ENCODE results near the gene GRIK2.

Gene GRIK2

DNA sequence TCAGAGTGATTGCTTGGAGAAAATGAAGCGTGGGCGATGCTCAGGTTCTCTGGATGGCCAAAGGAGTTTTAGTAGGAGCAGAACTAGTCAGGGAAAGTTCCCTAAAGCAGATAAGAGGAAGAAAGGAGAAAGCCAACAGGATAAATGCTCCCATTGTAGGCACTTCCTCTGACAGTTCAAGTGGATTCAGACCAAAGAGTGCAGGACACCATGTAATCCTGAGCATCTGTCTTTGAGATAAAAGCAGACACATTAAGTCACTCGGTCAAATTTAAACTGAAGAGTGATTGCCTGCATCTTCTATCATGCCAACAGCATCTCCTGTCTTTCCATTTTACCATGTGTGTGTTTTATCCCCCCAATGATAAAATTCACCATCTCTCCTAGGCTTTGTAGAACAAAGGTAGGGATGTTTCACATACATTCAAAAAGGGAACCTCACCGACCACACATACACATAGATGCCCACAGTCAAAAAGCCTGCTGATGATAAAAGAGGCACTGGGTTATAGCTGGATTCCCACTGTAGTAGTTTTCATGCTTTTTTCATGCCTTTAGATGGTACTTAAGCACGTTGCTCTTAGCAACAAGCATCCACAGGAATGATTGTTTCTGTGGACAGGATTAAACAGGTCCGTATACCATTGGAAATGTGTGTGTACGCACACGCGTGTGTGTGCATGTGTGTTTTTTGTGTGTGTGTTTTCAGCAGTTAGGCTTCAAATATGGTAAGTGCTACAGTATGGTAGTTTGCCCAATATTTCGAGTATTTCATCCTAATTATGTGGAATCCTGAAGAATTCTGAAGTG is 7.0 kb downstream of the GRIK2 start:
- DNase-seq = no peak

DNA sequence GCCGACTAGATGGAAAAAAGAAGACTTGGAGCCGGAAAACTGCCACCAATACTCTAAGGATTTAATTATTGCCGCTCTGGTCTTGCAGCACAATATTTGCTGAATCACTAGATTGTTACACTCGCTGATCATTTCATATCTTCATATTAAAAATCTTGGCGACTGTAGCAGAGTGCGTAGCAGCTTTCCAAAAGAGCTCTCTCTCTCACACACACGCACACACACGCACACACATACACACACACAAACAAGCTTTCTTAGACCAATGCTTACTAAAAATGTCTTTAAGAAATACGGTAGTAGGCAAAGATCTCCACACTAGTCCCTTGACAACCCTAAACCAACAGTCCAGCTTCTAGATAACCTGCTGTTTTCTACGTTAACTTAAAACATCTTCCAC is 7.7 kb downstream of the GRIK2 start:
- no peak for DNase-seq

DNA sequence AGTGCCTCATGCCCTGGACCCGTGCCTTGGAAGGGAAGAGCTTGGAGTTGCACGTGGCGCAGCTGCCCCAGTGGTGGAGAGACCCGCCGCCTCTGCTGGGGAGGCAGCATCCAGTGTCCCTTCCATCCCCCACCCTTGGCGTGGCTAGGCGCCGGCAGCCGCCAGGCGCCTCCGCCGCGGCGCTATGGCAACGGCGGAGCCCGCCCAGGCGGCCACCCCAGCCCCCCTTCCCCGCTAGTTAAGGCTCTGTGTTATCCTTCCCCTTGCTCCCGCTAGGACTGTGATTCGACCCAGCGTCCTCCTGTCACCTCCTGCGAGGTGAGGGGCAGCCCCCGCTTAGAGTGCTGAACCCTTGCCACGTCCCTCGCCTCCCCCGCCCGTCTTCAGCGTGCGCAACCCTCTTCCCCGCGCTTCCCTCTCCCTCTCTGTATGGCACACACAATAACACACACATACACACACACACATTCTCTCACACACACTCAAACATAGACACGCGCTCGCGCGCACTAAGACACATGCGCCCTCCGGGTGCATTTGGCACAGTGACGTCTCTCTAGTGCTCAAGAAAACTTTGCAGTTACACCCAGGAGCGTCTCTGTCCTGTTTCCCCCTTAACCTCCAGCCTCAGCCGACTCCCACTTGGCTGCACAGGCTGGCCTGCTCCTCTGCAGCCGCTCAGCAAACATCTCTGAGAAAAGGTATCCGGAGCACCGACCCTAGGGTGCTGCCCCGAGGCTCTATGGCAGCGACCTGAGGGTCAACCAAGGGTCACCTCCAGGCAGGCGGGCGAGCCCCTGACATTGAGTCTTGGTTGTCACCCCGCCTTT is 8.5 kb downstream of the GRIK2 start:
- no peak for DNase-seq

DNA sequence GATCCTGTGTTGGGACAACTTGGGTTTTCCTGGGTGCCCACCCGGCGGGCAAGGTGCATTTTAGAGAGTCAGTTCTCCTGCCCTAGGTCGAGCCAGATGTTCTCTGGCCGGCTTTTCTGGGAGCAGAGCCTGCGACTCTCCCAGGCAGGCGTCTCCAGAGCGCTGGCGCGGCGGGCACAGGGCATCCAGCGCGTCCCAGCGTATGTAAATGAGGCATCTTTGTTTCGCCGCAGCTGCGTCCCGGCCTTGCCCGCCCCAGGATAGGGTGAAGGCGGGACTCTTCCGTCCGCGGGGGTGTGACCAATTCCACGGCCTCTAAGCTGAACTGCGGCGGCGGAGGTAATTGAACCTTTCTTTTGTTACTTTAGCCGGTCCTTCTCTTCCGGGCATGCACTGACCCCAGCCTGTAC is 9.1 kb downstream of the GRIK2 start:
- no peak for DNase-seq

DNA sequence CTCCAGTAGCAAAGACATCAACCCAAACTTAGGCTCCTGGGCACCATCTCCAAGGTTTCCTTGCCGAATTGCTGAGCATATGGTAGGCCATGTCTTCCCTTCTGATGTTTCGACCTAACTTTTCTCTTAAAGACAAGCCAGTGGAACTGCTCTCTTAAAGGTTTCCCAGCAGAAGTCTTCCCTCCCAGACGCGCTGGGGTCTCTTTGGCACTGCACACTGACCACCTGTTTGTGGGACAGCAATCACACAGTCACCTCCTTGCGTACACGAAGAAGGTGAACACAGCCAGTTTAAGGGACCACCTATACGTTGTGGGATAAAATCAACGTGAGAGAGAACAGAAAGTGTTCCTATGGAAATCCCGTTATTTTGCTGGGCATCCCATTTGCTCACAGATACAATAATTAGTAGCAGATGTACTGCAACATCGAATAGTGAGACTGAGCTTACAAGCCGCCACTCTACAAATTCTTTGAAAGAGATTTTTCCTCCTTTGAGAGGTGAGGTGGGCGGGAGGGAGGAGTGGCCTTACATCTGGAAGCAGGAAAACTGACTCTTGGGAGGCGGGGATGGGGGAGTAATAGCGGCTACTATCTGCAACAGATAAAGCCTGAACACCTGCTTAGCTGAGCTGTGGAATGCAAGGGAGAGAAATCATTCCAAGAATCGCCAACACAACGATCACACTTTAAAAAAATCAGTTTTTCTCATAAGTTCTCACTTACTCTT is 9.9 kb downstream of the GRIK2 start:
- DNase-seq = no peak

DNA sequence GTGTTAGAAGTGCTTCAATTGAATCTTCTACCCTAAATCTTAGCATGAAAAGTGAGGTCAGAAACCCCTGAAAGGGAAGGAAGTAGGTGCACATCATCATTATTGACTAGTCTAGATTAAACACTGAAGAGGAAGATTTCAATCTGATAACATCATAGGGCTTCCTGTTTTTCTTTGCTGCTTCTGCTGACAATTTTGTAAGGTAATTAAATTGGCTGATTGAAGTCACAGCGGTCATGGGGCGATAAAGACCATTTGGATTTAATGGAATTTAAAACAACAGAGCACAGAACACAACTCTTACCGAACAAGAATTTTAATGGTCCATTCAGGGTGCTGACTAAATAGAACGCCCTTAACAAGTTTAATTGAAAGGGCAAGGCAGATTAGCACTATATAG is 11.3 kb downstream of the GRIK2 start:
- no peak for DNase-seq

DNA sequence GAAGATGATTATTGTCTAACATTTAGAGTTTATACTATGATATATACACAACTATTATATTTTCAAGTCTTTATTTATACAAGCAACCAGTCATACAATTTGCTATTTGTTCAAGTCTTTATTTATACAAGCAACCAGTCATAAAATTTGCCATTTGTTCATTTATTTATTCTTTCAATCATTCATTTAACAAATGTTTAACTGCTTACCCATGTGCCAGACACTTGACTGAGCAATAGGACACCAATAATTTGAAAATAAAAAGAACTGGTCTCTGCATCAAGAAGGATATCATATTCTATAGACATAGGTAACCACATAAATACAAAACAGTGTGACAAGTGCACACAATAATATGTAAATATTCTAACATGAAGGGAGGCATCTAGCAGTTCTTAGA is 20.3 kb downstream of the GRIK2 start:
- no peak for DNase-seq

DNA sequence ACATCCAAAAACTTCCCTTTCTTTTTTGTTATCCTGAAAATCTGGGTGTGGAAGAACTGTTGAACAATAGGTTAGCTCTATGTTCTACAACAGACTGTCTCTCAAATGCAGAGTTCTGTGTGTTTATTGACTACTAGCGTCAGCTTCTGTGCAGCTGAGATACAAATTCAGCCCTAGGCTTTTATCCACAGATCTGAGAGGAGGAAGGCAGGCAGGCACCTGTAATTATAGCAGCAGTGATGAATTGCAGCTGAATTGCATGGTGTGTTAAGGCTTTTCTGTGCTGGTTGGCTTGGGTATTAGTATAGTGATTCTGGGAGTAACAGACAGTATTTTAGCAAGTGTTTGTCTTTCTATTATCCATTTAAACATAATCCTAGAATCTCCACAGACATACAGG is 24.4 kb downstream of the GRIK2 start:
- DNase-seq = no peak

DNA sequence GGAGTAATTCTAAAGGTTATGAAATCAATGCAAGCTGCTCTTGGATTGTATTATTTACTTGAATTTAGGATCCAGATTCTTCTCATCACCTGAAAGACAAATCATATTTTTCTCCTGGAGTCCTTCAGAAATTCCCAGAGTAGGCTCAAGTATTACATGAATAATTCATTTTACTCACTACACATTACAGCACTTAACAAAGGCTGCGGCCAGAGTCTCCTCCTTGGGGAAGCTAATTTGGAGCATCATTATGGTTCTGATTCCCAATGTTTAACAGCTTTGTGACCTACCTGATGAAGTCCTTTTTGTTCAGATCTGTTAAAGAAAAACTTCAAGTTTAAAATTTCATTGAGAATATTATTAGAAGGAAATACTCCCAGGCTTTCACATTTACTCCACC is 28.7 kb downstream of the GRIK2 start:
- no peak for DNase-seq

DNA sequence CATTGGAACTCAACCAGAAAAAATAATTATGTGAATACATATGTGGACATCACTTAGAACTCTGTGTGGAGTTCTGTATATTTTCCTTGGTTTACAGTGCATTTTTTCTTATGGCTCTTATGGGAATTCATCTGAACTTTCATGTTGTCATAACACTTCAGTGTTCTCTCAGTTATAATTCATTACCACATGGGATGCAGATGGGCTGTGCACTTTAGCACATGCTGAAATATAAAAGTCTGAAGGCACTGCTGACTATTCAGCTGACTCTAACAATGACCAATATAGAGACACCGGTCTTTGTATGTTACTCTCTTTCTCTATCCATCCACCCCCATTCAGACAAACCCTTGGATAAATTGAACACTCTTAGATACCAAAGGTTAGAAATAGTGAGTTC is 29.3 kb downstream of the GRIK2 start:
- DNase-seq = no peak

DNA sequence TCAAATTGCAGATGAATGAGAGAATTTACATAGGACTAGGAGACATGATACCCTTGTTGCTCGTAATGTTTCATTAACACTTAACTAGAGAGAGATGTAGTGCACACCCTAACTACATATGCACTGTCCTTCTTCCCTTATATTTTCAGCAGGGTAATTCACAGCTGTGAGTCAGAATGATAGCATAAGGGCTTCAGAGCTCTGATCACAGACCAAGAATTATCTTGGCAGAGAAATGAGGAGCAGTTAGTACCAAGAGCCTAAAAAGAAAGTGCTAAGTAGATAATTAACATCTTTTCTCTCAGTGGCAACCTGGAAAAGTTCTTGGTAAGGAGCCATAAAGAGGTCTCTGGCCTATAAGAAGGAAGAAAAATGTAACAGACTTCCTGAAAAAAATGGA is 35.8 kb downstream of the GRIK2 start:
- no peak for DNase-seq

DNA sequence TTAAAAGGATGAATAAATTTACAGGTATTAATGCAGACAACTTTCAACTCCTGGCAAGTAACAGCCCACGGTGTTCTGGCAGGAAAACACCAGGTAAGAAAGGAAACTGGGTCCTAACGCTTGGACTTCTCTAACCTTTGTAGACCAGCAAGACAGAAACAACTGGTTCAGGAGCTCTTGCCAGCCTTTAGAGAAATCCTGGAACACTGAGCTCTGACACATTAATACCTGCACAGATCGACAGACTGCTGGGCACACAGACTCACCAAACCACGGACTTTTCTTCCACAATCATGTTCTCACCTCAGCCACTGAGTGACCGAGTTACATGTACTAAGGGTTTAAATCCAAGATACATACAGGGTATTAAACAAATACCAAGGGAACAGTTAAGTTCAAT is 36.3 kb downstream of the GRIK2 start:
- DNase-seq = no peak

DNA sequence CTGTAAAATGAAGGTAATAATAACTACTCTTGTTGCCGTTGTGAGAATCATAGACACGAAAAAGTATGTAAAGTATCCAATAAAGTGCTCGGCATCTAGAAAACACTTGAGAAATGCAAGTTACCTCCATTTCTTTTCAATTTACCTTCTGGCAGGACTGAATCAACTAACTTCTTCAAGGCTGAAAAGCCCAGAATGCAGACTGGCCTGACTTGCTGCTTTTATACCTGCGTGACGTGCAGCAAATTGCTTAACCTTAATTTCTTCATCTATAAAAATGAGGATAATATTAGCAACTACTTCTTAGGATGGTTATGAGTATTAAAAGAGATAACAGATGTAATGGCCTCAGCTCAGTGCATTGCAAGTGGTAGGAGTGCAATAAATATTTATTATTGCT is 39.6 kb downstream of the GRIK2 start:
- DNase-seq = no peak

DNA sequence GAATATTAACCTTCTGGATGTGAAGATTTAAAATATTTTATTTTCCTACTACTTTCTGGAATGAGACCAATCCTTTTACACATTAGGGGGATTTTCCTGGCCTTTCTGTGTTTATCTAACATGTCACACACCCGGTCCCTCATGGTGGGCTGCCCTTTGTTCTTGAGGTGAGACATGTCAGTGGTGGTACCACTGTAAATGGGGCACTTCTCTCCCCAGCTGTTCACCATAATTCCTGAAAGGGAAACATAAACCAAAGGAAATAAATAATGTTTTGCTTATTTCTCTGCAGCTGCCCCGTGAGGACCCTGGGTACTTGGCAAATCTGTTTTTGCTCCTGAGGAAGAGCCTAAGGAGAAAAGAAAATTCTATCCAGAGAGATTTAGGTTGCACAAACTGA is 41.1 kb downstream of the GRIK2 start:
- DNase-seq = no peak

DNA sequence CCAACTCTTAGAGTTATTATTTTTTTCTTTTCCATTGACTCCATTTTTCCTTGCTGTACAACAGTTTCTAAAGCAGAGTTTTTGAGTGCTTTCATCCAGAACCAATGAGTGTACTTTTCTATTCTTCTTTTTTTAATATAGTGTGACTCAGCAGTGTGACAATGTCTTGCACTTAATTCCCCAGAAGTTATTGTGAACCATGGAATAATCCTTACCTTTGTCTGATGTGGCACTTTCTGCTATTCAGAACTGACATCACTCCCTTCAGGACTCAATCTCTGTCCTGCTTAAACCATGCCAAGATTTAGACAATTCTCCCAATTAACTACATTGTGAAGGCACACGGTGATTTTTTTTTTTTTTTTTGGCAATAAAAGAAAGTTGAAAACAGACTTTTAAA is 41.5 kb downstream of the GRIK2 start:
- no peak for DNase-seq

DNA sequence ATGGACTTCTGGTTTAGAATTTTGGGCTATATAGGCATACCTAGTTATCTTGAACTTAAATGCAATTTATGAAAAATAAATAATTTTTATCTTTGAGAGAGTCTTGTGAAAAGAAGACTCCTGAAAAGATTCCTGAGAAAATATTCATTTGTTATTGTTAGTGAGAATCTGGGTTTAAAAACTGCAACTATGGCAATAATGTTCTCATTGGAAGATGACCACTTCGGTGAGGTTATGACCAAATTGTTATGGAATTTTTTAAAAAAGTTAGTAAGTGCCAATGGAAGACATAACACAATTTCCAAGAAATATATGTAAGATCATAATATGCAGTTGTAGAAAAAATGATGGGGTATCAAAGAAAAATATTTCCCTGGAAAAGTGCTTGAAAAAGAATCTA is 46.3 kb downstream of the GRIK2 start:
- DNase-seq = no peak

DNA sequence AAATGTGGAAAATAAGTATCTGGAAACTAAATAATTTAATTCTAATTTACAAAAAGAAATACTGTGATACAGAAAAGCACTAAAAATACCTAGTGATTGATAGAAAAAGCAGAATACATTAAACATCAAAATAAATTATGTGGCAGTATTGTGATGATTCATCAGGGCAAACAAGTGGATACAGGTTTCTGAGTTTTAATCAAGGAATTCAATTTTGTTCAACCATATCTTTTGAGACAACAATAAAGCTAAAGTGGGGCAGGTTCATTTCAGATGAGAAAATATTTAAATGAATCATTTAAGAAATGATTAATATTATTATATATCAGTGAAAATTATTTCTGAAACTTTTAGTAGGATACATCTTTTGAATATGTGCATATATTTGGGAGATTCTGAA is 49.8 kb downstream of the GRIK2 start:
- DNase-seq = no peak

DNA sequence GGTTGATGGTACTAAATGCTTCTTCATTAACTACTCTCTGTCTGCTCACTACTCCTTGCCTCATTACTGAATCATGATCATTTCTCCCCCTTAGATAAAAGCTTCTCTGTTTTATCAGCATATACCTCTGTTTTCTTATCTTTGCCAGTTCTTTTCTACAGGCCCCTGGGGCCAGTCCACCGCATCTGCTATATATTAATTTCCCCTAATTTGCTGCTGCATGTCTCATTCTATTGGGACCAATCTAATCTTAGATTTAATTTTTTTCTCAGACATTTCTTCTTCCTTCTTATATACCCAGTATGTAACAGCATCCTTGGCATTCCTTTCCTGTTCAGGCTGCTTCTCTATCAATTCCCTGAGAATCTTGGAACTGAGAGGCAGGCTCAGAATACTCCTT is 51.2 kb downstream of the GRIK2 start:
- DNase-seq = no peak

DNA sequence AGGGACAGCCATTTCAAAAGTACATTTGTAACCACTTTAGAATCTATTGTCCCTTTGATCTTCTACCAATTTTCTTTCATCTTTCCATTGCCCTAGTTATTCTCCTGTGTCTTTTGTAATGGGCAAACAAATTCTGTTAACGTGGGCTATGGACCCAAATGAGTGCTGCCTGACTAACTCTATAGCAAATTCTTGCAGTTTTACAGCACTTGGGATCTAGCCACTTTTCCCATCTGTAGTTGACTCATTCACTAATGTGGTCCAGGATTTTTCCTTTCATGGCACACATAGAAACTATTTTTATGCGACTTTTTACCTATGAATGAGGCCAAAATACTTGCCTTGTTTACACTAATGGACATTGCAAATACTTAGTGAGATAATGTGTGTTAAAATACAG is 52.0 kb downstream of the GRIK2 start:
- no peak for DNase-seq

DNA sequence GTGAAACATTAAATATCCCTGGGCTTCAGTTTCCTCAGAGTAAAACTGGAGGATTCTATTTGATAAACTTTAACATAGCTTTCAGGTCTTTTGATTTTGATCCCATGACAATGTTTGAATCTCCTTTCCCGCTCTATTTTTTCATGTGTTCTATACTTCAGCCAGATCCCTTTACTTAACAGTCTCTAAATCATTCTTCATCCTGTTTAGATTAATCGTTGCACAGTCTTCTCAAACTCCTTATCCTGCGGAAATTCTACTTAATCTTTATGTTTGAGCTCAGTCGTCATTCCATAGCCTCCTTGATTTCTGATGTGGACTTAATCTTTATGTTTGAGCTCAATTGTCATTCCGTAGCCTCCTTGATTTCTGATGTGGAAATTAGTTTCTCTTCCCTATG is 57.4 kb downstream of the GRIK2 start:
- no peak for DNase-seq

DNA sequence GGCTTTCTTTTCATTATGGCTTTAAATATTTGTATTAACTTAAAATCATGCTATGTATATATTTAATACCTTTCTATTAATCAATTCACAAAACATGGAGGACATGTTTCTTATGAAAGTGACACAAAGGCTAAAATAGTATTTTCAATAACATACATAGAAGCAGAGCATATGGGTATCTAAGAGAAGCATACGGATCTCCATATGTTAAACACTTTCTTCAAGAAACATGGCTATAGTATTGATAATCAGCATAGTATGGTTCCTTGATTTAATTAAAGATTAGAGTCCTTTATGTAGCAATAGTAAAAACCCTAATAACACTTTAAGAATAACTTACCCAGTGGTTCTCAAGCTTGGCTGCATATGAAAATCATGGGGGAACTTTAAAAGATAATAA is 58.5 kb downstream of the GRIK2 start:
- no peak for DNase-seq

DNA sequence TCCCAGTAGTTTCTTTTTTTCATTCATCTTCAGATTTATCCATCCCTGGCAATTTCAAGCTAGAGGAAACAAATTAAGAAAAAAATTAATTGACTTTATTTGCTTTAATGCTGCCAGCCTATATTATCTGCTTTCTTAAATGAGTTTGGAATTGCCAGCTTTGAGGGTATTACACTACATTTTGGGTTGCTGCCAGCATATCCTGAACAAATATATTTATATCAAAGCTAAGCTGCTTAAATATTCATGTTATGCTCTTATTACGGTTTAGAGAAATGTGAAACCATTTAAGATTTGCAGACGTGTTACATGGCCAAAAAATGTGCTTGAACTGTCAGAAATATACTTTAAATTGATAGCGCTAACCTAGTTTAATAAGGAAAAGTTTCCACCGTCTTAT is 59.7 kb downstream of the GRIK2 start:
- no peak for DNase-seq

DNA sequence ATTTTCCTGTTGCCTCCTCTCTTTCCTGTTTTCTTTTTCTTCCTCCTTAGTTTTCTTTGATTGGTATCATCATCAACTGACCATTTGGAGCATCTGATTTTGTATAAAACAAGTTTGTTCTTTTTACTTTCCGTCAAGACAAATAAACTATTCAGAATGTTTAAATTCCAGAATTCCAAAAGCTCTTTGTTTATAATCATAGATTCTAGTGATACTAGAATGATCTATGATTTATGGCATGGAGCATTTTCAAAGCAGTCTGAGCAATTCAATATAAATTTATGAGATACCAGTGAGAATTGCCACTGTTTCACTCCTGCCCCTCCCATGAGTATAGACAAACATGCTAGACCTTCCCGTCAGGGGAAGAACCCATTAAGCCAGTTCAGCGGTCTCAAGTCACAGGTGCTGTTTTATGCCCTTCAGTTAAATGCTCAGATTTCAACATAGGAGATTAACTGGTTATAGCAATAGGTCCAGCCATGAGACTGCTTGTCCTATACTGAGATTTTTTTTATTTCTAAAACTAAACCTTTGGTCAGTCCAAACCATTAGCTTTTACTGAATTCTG is 60.7 kb downstream of the GRIK2 start:
- DNase-seq = no peak

DNA sequence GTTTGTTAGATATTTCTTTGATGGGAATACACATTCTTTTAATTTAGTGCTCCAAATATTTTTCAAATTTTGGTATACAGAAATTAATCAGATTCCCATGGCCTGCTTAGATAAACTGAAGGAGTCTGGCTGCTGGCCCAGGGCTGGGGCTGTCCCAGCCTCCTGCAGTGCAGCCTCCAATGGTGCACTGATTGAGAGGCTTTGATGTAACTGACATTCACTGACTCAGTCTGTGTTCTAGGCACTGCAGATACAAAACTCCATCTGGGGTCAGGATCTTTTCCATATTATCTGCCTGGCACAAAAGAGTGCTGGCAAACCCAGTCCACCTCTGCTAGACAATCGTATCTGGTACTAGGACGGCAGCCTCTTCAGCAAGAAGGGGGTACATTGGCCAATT is 64.8 kb downstream of the GRIK2 start:
- DNase-seq = no peak

Measured in GDM1 (cell line).